NCI-H2171 treated with DMSO at 0.1 percent for 48 hours (cell line): Measurements from ENCODE around the gene CACNA1C.
A peak's percentile ranks its signal among the peaks of the same experiment; 100 is the strongest.
"Not testable (repeated sequence)": the region's sequence is repeated elsewhere in the genome, so short reads cannot be mapped to it uniquely, and the experiment has no call there.

Experiments used
- DNase-seq: peaks from one replicate; lab custom pipeline; 2025; lab: John Stamatoyannopoulos, UW

CACNA1C gene

DNA sequence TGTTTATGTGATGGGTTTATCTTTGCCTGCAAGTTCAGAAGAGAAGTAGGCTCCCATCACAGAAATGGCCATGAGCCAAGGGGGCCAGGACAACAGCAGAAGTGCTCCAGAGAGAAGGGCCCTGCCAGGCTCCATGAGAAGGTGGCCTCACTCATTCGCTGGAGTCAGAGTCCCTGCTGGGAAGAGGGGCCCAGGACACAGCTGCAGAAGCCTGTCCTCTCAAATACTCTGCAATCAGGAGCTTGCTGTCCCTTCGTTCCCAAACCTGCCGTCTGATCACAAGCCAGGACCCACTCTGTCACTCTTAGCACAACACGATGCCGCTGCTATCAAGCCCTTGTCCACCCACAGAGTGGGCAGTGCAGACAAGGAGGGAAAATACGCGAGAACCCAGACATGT lies 435.8 kb downstream of the CACNA1C start:
- no peak for DNase-seq

DNA sequence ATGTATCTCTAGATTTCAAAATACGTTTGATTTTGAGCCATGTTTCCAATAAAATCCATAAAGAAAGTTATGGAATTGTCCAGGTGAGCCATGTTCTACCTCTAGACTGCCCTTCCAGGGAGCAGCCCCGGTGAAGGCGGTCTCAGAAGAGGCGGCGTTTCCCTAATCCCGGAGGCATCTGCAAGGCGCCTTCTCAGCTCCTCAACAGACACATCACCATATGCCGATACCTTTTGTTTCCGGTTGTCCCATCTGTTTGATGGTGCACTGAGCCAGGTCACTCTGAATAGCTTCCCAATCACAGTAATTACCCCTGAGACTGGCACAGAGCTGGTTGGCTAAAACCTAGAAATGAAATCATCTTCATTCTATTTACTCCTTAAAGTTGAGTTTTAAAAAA lies 436.5 kb downstream of the CACNA1C start:
- peak; percentile 97 for DNase-seq

DNA sequence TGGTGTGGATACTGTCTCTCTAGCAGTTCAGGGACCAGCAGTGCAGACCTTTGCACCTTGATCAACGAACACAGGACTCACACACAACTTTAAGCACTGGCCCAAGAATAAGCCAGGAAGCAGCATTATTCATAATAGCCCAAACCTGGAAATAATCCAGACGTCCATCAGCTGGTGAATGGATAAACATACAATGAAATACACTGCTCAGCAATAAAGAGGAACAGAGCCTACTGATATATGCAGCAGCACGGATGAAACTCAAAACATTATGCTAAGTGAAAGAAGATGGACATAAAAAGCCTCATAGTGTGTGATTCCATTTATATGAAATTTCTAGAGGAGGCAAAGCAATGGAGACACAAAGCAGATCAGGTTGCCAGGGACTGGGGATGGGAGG lies 438.0 kb downstream of the CACNA1C start:
- no peak for DNase-seq

DNA sequence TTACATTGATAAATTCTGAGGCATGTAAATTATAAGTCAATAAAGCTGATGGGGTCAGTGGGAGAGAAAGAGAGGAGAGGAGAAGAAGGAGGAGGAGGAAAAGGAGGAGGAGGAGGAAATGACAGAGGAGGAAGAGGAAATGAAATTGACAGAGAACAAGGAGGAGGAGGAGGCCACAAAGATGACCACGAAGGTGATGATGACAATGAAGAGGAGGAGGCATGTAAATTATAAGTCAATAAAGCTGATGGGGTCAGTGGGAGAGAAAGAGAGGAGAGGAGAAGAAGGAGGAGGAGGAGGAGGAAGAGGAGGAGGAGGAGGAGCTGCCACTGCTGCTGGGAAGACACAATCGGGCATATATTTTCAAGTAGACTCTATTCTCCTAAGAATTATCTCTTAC lies 438.6 kb downstream of the CACNA1C start:
- DNase-seq: not testable (repeated sequence)

DNA sequence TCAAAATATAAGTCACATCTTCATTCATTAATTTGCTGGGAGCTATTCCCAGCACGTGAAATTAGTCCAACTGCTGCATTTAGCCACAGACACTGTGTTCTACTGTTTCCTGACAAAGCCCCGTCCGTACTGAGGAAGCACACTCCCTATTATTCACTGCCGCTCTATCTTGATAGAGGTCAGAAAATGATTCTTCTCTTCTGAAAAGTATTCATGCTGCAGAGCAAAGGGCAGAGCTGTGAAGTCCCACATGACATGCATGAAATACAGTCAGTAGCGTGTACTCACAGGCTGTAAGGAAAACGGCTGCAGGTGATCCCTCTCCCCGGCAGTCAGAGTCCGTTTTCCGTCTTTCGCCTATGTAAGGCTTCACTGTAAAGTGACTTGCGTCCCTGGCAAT lies 439.4 kb downstream of the CACNA1C start:
- no peak for DNase-seq

DNA sequence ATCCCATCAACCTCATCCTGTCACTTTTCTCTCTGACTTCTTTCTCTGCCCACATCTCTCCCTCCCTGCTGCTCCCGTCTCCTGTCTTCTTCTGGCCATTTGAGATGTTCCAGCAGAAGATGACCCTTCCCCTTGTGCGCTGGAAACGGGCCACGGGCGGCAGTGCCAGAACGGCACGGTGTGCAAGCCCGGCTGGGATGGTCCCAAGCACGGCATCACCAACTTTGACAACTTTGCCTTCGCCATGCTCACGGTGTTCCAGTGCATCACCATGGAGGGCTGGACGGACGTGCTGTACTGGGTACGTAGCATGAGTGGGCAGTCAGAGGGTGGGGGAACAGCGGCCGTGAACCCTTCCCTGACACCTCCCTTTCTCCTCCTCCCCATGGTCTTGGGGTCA lies 440.3 kb downstream of the CACNA1C start:
- DNase-seq: no peak

GRCh38 chr12:2494486-2495192 lies 441.9 kb downstream of the CACNA1C start:
- DNase-seq: no peak

GRCh38 chr12:2495417-2496112 lies 442.8 kb downstream of the CACNA1C start:
- no peak for DNase-seq

- DNase-seq: no peak
Measured at GRCh38 chr12:2498964-2499500, 446.2 kb downstream of the CACNA1C start.

GRCh38 chr12:2501464-2502191 lies 448.8 kb downstream of the CACNA1C start:
- DNase-seq: no peak

DNA sequence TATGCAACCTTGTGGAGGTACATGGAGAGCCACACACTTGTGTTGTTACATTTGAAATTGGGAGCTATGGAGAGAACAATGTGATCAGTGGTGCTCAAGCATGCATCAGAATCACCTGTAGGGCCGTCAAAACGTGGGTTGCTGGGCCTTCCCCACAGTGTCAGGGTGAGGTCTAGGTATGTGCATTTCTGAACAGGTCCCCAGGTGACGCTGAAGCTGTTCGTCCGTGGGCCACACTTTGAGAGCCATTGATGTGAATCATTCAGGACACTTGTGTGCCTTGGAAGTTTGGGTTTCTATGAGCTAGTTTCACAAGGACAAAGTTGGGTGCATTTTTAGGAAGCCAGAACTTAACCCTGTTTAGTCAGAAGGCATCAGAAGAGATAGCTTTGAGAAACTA lies 450.2 kb downstream of the CACNA1C start:
- no peak for DNase-seq

- no peak for DNase-seq
Measured at GRCh38 chr12:2503762-2504161, 451.0 kb downstream of the CACNA1C start.

DNA sequence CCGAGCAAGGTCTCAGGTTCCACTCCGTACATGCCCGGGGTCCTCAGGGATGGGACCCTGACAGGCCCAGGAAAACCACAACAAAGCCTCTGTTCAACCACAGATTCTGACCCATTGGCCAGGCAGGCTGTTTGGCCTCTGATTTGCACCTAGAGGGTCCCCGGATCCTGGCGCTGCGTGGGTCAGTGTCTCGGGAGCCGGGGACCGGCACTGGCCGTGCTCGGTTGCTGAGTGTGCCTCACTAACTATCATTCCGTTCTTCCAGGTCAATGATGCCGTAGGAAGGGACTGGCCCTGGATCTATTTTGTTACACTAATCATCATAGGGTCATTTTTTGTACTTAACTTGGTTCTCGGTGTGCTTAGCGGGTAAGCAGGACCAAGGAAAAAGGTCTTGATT lies 451.8 kb downstream of the CACNA1C start:
- no peak for DNase-seq

DNA sequence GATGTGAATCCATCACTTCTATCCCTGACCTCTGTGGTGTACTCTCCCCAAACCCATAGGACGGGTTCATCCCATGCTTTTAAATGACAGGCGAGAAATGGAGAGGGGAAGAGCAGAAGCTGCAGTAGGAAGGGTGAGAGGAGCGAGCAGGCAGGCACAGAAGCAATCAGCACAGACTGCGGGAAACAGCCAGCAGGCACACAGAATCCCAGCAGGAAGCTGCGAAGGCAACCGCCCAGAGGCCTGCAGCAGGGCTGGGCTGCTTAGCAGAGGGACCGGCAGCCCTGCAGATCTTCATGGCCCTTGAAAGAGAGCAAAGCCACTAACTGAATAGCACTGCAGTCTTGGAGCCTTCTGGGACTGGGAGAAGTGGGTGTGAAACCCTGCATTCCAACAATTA lies 455.0 kb downstream of the CACNA1C start:
- no peak for DNase-seq

- DNase-seq: no peak
Measured at GRCh38 chr12:2509137-2509536, 456.4 kb downstream of the CACNA1C start.

DNA sequence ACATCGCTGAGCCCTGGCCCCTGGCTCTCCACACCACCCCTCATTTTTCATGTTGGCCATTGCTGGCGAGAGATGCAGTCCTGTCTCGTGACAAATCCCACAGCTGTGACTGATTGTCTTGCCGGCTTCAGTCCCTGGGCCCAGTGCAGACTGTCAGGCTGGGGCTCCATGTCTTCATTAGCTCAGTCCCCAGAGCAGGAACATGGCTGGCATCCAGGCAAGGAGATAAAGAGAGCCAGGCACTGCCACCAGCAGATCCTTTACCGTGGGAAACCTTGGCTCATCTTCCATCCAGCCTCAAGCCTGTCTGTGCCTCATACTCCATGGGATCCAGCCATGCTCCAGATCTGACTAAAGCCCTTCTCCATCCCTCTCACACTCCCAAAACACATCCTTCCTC lies 457.3 kb downstream of the CACNA1C start:
- no peak for DNase-seq

DNA sequence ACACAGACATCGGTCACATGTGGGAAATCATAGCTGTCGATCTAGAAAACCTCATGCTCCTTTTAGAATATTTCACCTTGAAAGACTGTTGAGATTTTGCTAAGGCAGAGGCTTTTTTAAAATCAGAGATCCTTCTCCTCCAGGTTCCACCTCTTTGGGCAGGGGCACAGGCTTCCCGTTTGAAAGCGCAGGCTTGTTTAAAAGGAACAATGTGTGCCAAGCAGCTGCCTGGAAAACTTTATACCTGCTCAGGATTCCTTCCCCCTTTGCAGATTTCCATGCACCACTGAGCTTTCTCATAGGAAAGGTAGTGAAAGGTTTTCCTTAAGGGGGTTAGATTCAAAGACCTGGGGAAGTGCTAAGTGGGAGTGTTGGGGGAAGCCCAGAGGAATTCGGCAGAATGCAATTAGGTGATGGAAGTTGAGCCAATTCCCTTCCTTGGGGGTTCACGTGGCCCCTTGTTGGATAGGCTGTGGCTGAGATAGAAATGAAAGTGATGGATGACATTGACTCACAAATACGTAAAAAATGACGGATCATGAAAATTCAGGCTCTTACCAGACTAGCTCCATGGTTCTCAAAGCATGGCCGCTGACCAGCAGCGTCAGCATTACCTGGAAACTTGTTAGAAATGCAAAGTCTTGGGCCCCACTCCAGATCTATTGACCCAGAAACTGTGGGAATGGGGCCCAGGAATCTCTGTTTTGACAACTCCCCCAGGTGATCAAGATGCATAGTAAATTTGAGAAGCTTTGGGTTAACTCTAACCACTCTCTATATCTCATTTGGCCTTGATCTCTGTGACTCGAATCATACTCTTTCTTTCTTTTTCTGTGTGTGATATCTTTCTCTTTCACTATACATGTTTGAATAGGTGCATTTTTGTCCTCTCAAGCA lies 460.6 kb downstream of the CACNA1C start:
- no peak for DNase-seq

GRCh38 chr12:2514038-2514340 lies 461.2 kb downstream of the CACNA1C start:
- DNase-seq: no peak

- no peak for DNase-seq
Measured at GRCh38 chr12:2520722-2521246, 468.0 kb downstream of the CACNA1C start.

GRCh38 chr12:2523317-2523716 lies 470.5 kb downstream of the CACNA1C start:
- DNase-seq: no peak

DNA sequence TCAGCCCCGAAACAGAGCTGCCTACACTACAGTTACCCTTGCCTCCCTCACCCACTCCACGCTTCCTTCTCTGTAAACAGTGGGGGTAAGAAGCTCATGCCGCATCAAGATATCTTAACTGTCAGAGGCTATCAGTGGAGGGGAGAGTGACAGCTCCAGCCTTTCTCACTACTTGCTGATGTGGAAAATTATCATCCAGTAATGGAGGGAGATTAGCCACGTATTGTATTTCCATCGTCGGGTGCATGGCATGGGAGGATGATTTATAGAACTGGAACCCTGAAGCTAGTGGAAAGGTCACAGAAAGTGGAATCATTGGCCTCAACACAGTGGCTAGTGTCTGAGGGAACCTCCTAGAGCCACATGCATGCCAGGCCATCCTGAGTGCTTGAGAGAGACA lies 471.1 kb downstream of the CACNA1C start:
- DNase-seq: no peak

DNA sequence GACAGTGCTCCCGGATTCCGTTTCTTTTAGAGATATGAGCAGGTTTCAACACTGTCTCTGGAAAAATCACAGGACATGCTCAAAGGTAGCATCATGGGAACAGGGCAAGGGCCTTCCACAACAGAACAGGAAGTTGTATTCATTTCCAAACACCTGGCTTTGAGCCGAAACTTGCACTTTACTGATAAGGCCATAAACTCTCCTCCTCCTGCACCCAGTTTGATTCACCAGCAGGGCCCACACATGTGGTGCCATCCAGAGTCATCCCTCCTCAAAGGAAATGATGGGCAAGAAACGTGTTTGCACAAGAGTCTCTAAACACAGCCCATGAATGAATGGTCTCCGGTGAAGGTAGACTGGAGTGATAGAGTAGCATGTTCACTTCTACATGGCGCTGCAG lies 473.6 kb downstream of the CACNA1C start:
- no peak for DNase-seq
